OCI-LY1 (cell line): Measurements from ENCODE around the gene ARID5B.

ENCODE experiments used
- H2AFZ ChIP-seq: fragments of 200-600 bp; sonication (generic), shearing (Covaris generic); 2 replicates; pipeline ENCODE4 v1.6.0; 2014; ENCODE audit warnings: antibody characterized with exemption, mild to moderate bottlenecking, low read length
- H3F3A ChIP-seq: fragments of 200-600 bp; sonication (generic), shearing (Covaris generic); 2 replicates; pipeline ENCODE4 v1.6.0; 2014; ENCODE audit warnings: mild to moderate bottlenecking, antibody characterized with exemption, low read length, moderate library complexity; ENCODE audit not compliant: insufficient read depth
- H3K27ac ChIP-seq: fragments of 200-600 bp; sonication (generic); 2 replicates; pipeline ENCODE4 v1.5.1; 2014; ENCODE audit warnings: low read length, mixed run types, mild to moderate bottlenecking, low read depth; ENCODE audit not compliant: poor library complexity, severe bottlenecking
- H3K27me3 ChIP-seq: fragments of 200-600 bp; sonication (generic); 2 replicates; pipeline ENCODE4 v1.6.0; 2014; ENCODE audit warnings: antibody characterized with exemption, mild to moderate bottlenecking, low read length, moderate library complexity; ENCODE audit not compliant: insufficient read depth
- H3K36me3 ChIP-seq: fragments of 200-600 bp; sonication (generic); 2 replicates; pipeline ENCODE4 v1.6.1; 2014; ENCODE audit warnings: mild to moderate bottlenecking, antibody characterized with exemption, low read length, moderate library complexity, mixed read lengths; ENCODE audit not compliant: insufficient read depth
- H3K4me1 ChIP-seq: fragments of 200-600 bp; sonication (generic); 2 replicates; pipeline ENCODE4 v1.5.1; 2014; ENCODE audit warnings: mild to moderate bottlenecking, low read length, moderate library complexity; ENCODE audit not compliant: insufficient read depth, severe bottlenecking
- H3K4me2 ChIP-seq: fragments of 200-600 bp; sonication (generic), shearing (Covaris generic); 2 replicates; pipeline ENCODE4 v1.6.1; 2014; ENCODE audit warnings: low read length
- H3K4me3 ChIP-seq: fragments of 200-600 bp; sonication (generic); 2 replicates; pipeline ENCODE4 v1.5.1; 2014; ENCODE audit warnings: low read length, low read depth, mild to moderate bottlenecking, mixed read lengths; ENCODE audit not compliant: poor library complexity, severe bottlenecking
- H3K79me2 ChIP-seq: fragments of 200-600 bp; shearing (Covaris generic); 2 replicates; pipeline ENCODE4 v1.6.1; 2016; ENCODE audit warnings: mixed run types, low read length, mixed read lengths; ENCODE audit not compliant: insufficient read depth
- H3K9ac ChIP-seq: fragments of 200-600 bp; sonication (generic), shearing (Covaris generic); 2 replicates; pipeline ENCODE4 v1.6.1; 2014; ENCODE audit warnings: mild to moderate bottlenecking, low read length, mixed read lengths
- H3K9me2 ChIP-seq: fragments of 200-600 bp; sonication (generic), shearing (Covaris generic); 2 replicates; pipeline ENCODE4 v1.6.1; 2014; ENCODE audit warnings: low read depth, mild to moderate bottlenecking, low read length, mixed read lengths
- H3K9me3 ChIP-seq: fragments of 200-600 bp; shearing (Covaris generic); 2 replicates; pipeline ENCODE4 v1.6.1; 2014; ENCODE audit warnings: low read length, mixed read lengths
- H4K20me1 ChIP-seq: fragments of 200-600 bp; sonication (generic), shearing (Covaris generic); 2 replicates; pipeline ENCODE4 v1.6.0; 2016; ENCODE audit warnings: mild to moderate bottlenecking, low read length; ENCODE audit not compliant: insufficient read depth
- CTCF ChIP-seq: fragments of 200-600 bp; sonication (generic), shearing (Covaris generic); IDR thresholded peaks from 2 replicates; pipeline ENCODE4 v1.5.1; 2017; ENCODE audit warnings: mild to moderate bottlenecking, antibody characterized with exemption, low read length, moderate library complexity, mixed read lengths
- EZH2 ChIP-seq: fragments of 200-600 bp; sonication (generic), shearing (Covaris generic); IDR thresholded peaks from 2 replicates; pipeline ENCODE4 v1.8.0; 2017; ENCODE audit warnings: borderline replicate concordance, mixed run types, mild to moderate bottlenecking, antibody characterized with exemption, low read length, moderate library complexity, mixed read lengths

The ARID5B gene

GRCh38 chr10:61992671-61993668 is 91.5 kb downstream of the ARID5B start:
- no peak overlapping the region for H2AFZ ChIP-seq
- peak overlapping the region; percentile 57 for H3K4me2 ChIP-seq
- H4K20me1 ChIP-seq = no peaks in the 10 kb centered on the region
- H3K9ac ChIP-seq = peak overlapping the region; percentile 67
- H3F3A ChIP-seq = peaks cover 4% of the 10 kb centered on the region; the same call in 1 of the 2 replicates
- peaks cover 50% of the 10 kb centered on the region for H3K79me2 ChIP-seq
- H3K27ac ChIP-seq = peak overlapping the region; percentile 99
- no peaks in the 10 kb centered on the region for H3K9me2 ChIP-seq
- H3K4me1 ChIP-seq = peaks cover 94% of the 10 kb centered on the region
- H3K9me3 ChIP-seq = no peaks in the 10 kb centered on the region
- no peaks in the 10 kb centered on the region for H3K27me3 ChIP-seq
- H3K4me3 ChIP-seq = peak overlapping the region; percentile 22
- peaks cover 19% of the 10 kb centered on the region for H3K36me3 ChIP-seq
- TF ChIP-seq CTCF = no peak
- TF ChIP-seq EZH2 = no peak

- peak overlapping the region; percentile 99 for H3K27ac ChIP-seq
- H3K4me2 ChIP-seq = peak overlapping the region; percentile 57
- peaks cover 50% of the 10 kb centered on the region for H3K79me2 ChIP-seq
These were observed 92.4 kb downstream of the ARID5B start for GRCh38 chr10:61993711-61994401.

More at GRCh38 chr10:61993711-61994401, 92.4 kb downstream of the ARID5B start:
- peaks cover 24% of the 10 kb centered on the region for H3K36me3 ChIP-seq
- H2AFZ ChIP-seq = no peak overlapping the region
- TF ChIP-seq EZH2 (no peak), CTCF (no peak)
- no peaks in the 10 kb centered on the region for H3K9me3 ChIP-seq
- H3K9ac ChIP-seq = peak overlapping the region; percentile 67
- H3F3A ChIP-seq = no peaks in the 10 kb centered on the region
- H4K20me1 ChIP-seq = no peaks in the 10 kb centered on the region
- H3K4me1 ChIP-seq = peaks cover 94% of the 10 kb centered on the region
- peak overlapping the region; percentile 22 for H3K4me3 ChIP-seq
- H3K27me3 ChIP-seq = no peaks in the 10 kb centered on the region
- no peaks in the 10 kb centered on the region for H3K9me2 ChIP-seq
